K562 (cell line): ENCODE results near the gene RBM34. TPM values are rescaled to one million over a fixed set of nuclear protein-coding genes. Genes with fewer than 3 reads are reported as not detected.

Experiments
- ATAC-seq: fragments of 200-7000 bp; cut with Tn5 transposase; 3 replicates; pipeline ENCODE4 v1.9.1; 2020; ENCODE audit warnings: moderate library complexity
- BruUV-seq: library from RNA; stranded (reverse); fragments of 400-500 nt; replicated peaks from 2 replicates; lab custom pipeline; 2021; lab: Mats Ljungman, UMichigan
- CTCF ChIA-PET: fragments of 300-600 bp; formaldehyde crosslinking; extraction: SDS; loops from one replicate; lab custom pipeline; 2021; ENCODE audit warnings: low intra/inter-chr PET ratio; lab: Yijun Ruan, JAX
- POLR2A ChIA-PET: fragments of 300-600, 350-650 bp; sonication (Branson Sonifier 250); formaldehyde crosslinking; extraction: SDS; loops from one replicate; lab custom pipeline; 2021; ENCODE audit warnings: antibody characterized with exemption, inconsistent platforms; lab: Yijun Ruan, JAX
- DNase-seq, 4 experiments: peaks; one replicate each; pipeline versions ENCODE4 v3.0.0 to v3.0.0-alpha.2; 2011 to 2018; ENCODE audit warnings: low spot score in 3 of 4, mixed read lengths in 3 of 4; ENCODE audit errors: extremely low read depth in 1 of 4
- FAIRE-seq: peaks from 2 replicates; lab custom pipeline; 2011; peaks lifted over from hg19 to GRCh38; lab: Jason Lieb, UNC
- H2AFZ ChIP-seq: 2 replicates; pipeline ENCODE4 v1.6.0; 2011; ENCODE audit warnings: low read depth, low read length, control low read depth, inconsistent platforms
- H3K27ac ChIP-seq: fragments of 200-600 bp; 3 replicates; pipeline ENCODE4 v1.8.0; 2011; ENCODE audit warnings: low read depth, mild to moderate bottlenecking, control low read depth, inconsistent platforms, low read length, moderate library complexity, mixed read lengths; ENCODE audit errors: extremely low read depth
- H3K27me3 ChIP-seq, 2 experiments: fragments of 300-600 bp in 1 of 2; 2 replicates in 1 of 2; 3 replicates in 1 of 2; pipeline versions ENCODE4 v1.6.0 to v1.8.0; 2011; ENCODE audit warnings: inconsistent platforms in 2 of 2, low read length in 2 of 2, mild to moderate bottlenecking in 1 of 2, mixed read lengths in 1 of 2, moderate library complexity in 1 of 2; ENCODE audit not compliant: control insufficient read depth in 2 of 2, insufficient read depth in 2 of 2
- H3K36me3 ChIP-seq: fragments of 300-600 bp; 3 replicates; pipeline ENCODE4 v1.8.0; 2011; ENCODE audit warnings: mild to moderate bottlenecking, low read length, inconsistent platforms; ENCODE audit not compliant: control insufficient read depth, insufficient read depth
- H3K4me1 ChIP-seq, 2 experiments: fragments of 200-600 bp in 1 of 2; replicated peaks in 1 of 2; 2 replicates in 1 of 2; 3 replicates in 1 of 2; pipeline versions ENCODE4 v1.5.1 to v1.8.0; 2011; ENCODE audit warnings: inconsistent platforms in 2 of 2, low read length in 2 of 2, mild to moderate bottlenecking in 1 of 2, mixed read lengths in 1 of 2, moderate library complexity in 1 of 2; ENCODE audit not compliant: control insufficient read depth in 2 of 2, insufficient read depth in 2 of 2
- H3K4me2 ChIP-seq: 2 replicates; pipeline ENCODE4 v1.6.1; 2011; ENCODE audit warnings: low read length, control low read depth, inconsistent platforms, mixed read lengths; ENCODE audit not compliant: insufficient read depth
- H3K4me3 ChIP-seq: fragments of 200-600 bp; sonication (generic), shearing (Covaris generic); 2 replicates; pipeline ENCODE4 v1.5.1; 2016; ENCODE audit warnings: control low read depth, inconsistent platforms
- H3K79me2 ChIP-seq: fragments of 200-600 bp; 3 replicates; pipeline ENCODE4 v1.8.0; 2011; ENCODE audit warnings: low read length, inconsistent platforms; ENCODE audit not compliant: control insufficient read depth, insufficient read depth
- H3K9ac ChIP-seq, 2 experiments: 2 replicates each; pipeline versions ENCODE4 v1.6.0 to v1.6.1; 2011; ENCODE audit warnings: low read depth in 2 of 2, low read length in 2 of 2, control low read depth in 1 of 2, inconsistent platforms in 1 of 2, mild to moderate bottlenecking in 1 of 2, mixed read lengths in 1 of 2; ENCODE audit not compliant: insufficient read depth in 1 of 2
- H3K9me1 ChIP-seq: one replicate; pipeline ENCODE4 v1.6.0; 2011; ENCODE audit warnings: inconsistent platforms, mild to moderate bottlenecking, low read length, moderate library complexity; ENCODE audit not compliant: control insufficient read depth, insufficient read depth
- H3K9me3 ChIP-seq: replicated peaks from 2 replicates; pipeline ENCODE4 v1.5.1; 2011; ENCODE audit warnings: low read depth, low read length, inconsistent platforms; ENCODE audit not compliant: control insufficient read depth, insufficient read depth
- H4K20me1 ChIP-seq: replicated peaks from 2 replicates; pipeline ENCODE4 v1.6.1; 2011; ENCODE audit warnings: low read length, inconsistent platforms, mixed read lengths; ENCODE audit not compliant: control insufficient read depth, insufficient read depth
- BHLHE40 ChIP-seq: IDR thresholded peaks from 2 replicates; pipeline ENCODE4 v1.6.1; 2011; ENCODE audit warnings: low read length, improper control_type of control experiment
- GABPB2 ChIP-seq: fragments of 250-450 bp; sonication (Bioruptor Pico); conservative IDR thresholded peaks from 2 replicates; pipeline ENCODE4 v1.5.1; 2021; ENCODE audit warnings: mild to moderate bottlenecking
- GTF2E2 ChIP-seq: fragments of 200-800 bp; sonication (Bioruptor generic); IDR thresholded peaks from 2 replicates; pipeline ENCODE4 v1.6.1; 2016; ENCODE audit warnings: missing genetic modification characterization, missing compliant biosample characterization
- KAT8 ChIP-seq: fragments of 450-650 bp; IDR thresholded peaks from 2 replicates; pipeline ENCODE4 v1.6.1; 2016; ENCODE audit warnings: low read depth, mild to moderate bottlenecking
- KDM1A ChIP-seq, 2 experiments: fragments of 450-650 bp; IDR thresholded peaks; 2 replicates each; pipeline ENCODE4 v1.6.1; 2016; ENCODE audit warnings: mild to moderate bottlenecking in 2 of 2
- MAFF ChIP-seq: IDR thresholded peaks from 2 replicates; pipeline ENCODE4 v1.6.1; 2012; ENCODE audit warnings: low read length, improper control_type of control experiment
- POLR3A ChIP-seq: IDR thresholded peaks from 2 replicates; pipeline ENCODE4 v1.6.1; 2011; ENCODE audit warnings: borderline replicate concordance, mild to moderate bottlenecking, moderate library complexity; ENCODE audit not compliant: insufficient read length, insufficient read depth; ENCODE audit errors: extremely low read depth
- SAFB2 ChIP-seq: fragments of 200-400 bp; formaldehyde crosslinking; IDR thresholded peaks from 2 replicates; pipeline ENCODE4 v1.6.1; 2018; ENCODE audit warnings: borderline replicate concordance, low read length, low read depth, moderate library complexity; ENCODE audit not compliant: severe bottlenecking
- TBP ChIP-seq: optimal IDR thresholded peaks from 2 replicates; pipeline ENCODE3; 2011; ENCODE audit warnings: low read depth, low read length, improper control_type of control experiment
- XRCC4 ChIP-seq: IDR thresholded peaks from one replicate; pipeline ENCODE4 v1.6.1; 2011; ENCODE audit not compliant: insufficient read depth, insufficient read length; ENCODE audit errors: extremely low read depth
- ZEB2 ChIP-seq: fragments of 450-650 bp; IDR thresholded peaks from 2 replicates; pipeline ENCODE4 v1.6.1; 2016
- ZNF12 ChIP-seq: sonication (generic); formaldehyde crosslinking; IDR thresholded peaks from 2 replicates; pipeline ENCODE4 v1.4.0; 2020; ENCODE audit warnings: mild to moderate bottlenecking, missing genetic modification reagents
- ZNF282 ChIP-seq: sonication (generic); formaldehyde crosslinking; IDR thresholded peaks from 2 replicates; pipeline ENCODE4 v1.8.1; 2023; ENCODE audit warnings: missing genetic modification reagents
- ZNF324 ChIP-seq: fragments of 250-450 bp; sonication (Bioruptor Pico); IDR thresholded peaks from 2 replicates; pipeline ENCODE4 v1.4.0; 2020; ENCODE audit warnings: mild to moderate bottlenecking
- WGBS: fragments of 100-300 bp; shearing (Covaris generic); methylation state at CpG from one replicate; pipeline ENCODE4 v1.1.6; 2016; ENCODE audit warnings: low coverage, mixed read lengths; ENCODE audit not compliant: insufficient coverage; ENCODE audit errors: missing lambda C conversion rate; 5-methylcytosine and 5-hydroxymethylcytosine counted together
- in situ Hi-C: fragments of 300-500 bp; cut with MboI; formaldehyde crosslinking; loops from 4 replicates; pipeline ENCODE4 v1.15.0; 2018; ENCODE audit warnings: inconsistent platforms, mixed read lengths
- intact Hi-C: fragments of 100-400 bp; cut with micrococcal nuclease; formaldehyde crosslinking; loops from 2 replicates; pipeline ENCODE4 v1.14.2; 2022
- polyA plus RNA-seq, 8 experiments: library from polyadenylated mRNA; depleted of rRNA in 4 of 8; stranded (reverse) in 5 of 8; unstranded in 3 of 8; fragments of >200 nt; fragmentation: Nextera tagmentation in 2 of 8; fragmentation: Illumina TruSeq in 1 of 8; extraction: Ambion mirVana in 2 of 8; extraction: Trizol in 1 of 8; gene quantifications; 2 replicates each; pipeline versions ENCODE4 v1.2.1 to v1.2.3, GENCODE V29; 2011 to 2014; ENCODE audit warnings: inconsistent platforms in 1 of 8, missing spikeins in 1 of 8
- total RNA-seq, 7 experiments: library from RNA; depleted of rRNA in 6 of 7; stranded (reverse); fragments of >200 nt in 6 of 7; fragmentation: Illumina TruSeq in 2 of 7; extraction: Trizol in 2 of 7; gene quantifications; 2 replicates each; pipeline versions ENCODE4 v1.2.1 to v1.2.3, GENCODE V29; 2011 to 2021; ENCODE audit warnings: low replicate concordance in 1 of 7
- TF ChIP-seq, protein P1 (sequence below): fragments of 250-450 bp; sonication (Bioruptor Pico); IDR thresholded peaks from 2 replicates; pipeline ENCODE4 v1.8.0; 2021; ENCODE audit warnings: borderline replicate concordance, mild to moderate bottlenecking, moderate library complexity; ENCODE audit not compliant: poor library complexity, severe bottlenecking
- TF ChIP-seq, protein P2 (sequence below): fragments of 450-650 bp; IDR thresholded peaks from one replicate; pipeline ENCODE4 v1.6.1; 2018; ENCODE audit warnings: mild to moderate bottlenecking, moderate library complexity; ENCODE audit not compliant: partially characterized antibody
- TF ChIP-seq, protein P3 (sequence below): fragments of 250-450 bp; sonication (Bioruptor Pico); IDR thresholded peaks from 2 replicates; pipeline ENCODE4 v1.5.0; 2021

RBM34 gene
- total and polyA plus RNA-seq, 9 of the 15 experiments (the other 6 are each of a cell fraction or from before 2014, with no cell fraction given) = 64.0 to 178 (median 124) TPM

DNA sequence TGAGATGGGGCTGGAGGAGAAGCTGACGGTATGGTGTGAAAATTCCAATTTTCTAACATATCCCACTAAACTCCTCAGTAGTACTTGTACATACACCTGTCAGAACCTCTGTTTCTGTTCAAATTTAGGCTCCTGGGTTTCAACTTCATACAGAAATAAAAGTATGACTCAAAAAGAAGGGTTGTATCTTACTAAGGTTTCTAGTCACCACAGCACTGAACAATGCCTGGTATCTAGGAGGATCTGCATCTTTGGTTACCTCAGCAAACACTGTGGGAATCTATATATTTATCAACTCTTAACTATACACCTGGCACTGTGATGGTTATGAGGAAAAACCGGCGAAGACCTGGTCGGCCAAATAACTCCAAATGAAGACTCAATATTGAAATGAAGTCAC, 13.8 kb downstream of the RBM34 start (continued):
- no peak for TF ChIP-seq KDM1A (IDR thresholded peaks at IDR 0.05)
- TF ChIP-seq MAFF = no peak
- TF ChIP-seq, protein P1, sequence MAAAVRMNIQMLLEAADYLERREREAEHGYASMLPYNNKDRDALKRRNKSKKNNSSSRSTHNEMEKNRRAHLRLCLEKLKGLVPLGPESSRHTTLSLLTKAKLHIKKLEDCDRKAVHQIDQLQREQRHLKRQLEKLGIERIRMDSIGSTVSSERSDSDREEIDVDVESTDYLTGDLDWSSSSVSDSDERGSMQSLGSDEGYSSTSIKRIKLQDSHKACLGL (CRISPR knock-in tag) = no peak
- no peak for TF ChIP-seq BHLHE40
- TF ChIP-seq KAT8 = no peak
- TF ChIP-seq, protein P2, sequence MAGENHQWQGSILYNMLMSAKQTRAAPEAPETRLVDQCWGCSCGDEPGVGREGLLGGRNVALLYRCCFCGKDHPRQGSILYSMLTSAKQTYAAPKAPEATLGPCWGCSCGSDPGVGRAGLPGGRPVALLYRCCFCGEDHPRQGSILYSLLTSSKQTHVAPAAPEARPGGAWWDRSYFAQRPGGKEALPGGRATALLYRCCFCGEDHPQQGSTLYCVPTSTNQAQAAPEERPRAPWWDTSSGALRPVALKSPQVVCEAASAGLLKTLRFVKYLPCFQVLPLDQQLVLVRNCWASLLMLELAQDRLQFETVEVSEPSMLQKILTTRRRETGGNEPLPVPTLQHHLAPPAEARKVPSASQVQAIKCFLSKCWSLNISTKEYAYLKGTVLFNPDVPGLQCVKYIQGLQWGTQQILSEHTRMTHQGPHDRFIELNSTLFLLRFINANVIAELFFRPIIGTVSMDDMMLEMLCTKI = no peak

DNA sequence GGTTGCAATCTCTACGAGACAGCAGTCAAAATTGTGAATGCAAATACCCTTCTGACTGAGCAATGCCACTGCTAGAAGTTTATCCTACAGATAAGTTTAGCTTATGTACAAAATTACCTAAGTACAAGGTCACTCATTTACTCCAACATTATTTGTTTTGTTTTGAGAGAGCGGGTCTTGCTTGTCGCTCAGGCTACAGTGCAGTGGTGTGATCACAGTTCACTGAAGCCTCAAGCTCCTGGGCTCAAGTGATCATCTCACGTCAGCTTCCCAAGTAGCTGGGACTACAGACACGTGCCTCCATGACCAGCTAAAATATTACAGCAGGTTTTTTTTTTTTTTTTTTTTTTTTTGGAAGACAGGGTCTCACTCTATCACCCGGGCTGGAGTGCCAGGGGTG, 15.4 kb downstream of the RBM34 start:
- H3K9me3 ChIP-seq = 0 out of 2 replicates have a peak, but pooled peaks cover 2% of the 10 kb centered on the region
- no peak overlapping the region for H3K27ac ChIP-seq
- intact Hi-C loops = no loop called here
- no peaks in the 10 kb centered on the region for H3K9me1 ChIP-seq
- no peaks in the 10 kb centered on the region; the same call in 1 of the 2 replicates for H4K20me1 ChIP-seq
- ATAC-seq = no peak
- in situ Hi-C loops = no loop called here
- peaks cover 86% of the 10 kb centered on the region for H3K36me3 ChIP-seq
- no peak overlapping the region for H3K9ac ChIP-seq
- H3K4me1 ChIP-seq = no peaks in the 10 kb centered on the region
- WGBS = 96% methylated on average over 5 of the region's 6 CpGs
- no peak for TF ChIP-seq XRCC4
- no peak for TF ChIP-seq TBP
- no peak for TF ChIP-seq GTF2E2
- no peak for TF ChIP-seq ZNF282
- no peak for TF ChIP-seq SAFB2
- TF ChIP-seq, protein P3, sequence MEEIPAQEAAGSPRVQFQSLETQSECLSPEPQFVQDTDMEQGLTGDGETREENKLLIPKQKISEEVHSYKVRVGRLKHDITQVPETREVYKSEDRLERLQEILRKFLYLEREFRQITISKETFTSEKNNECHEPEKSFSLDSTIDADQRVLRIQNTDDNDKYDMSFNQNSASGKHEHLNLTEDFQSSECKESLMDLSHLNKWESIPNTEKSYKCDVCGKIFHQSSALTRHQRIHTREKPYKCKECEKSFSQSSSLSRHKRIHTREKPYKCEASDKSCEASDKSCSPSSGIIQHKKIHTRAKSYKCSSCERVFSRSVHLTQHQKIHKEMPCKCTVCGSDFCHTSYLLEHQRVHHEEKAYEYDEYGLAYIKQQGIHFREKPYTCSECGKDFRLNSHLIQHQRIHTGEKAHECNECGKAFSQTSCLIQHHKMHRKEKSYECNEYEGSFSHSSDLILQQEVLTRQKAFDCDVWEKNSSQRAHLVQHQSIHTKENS (CRISPR knock-in tag) = no peak
- TF ChIP-seq ZNF12 (CRISPR knock-in tag) = no peak
- no peak for TF ChIP-seq ZNF324
- TF ChIP-seq POLR3A = no peak
- TF ChIP-seq ZEB2 = no peak
- TF ChIP-seq GABPB2 (CRISPR knock-in tag) = no peak
- TF ChIP-seq, all 486 proteins: peak for 0
- no peak overlapping the region for H2AFZ ChIP-seq
- POLR2A ChIA-PET = interaction anchor here (0.9 to 2.5 kb wide), 4 partner anchors 9 to 19 kb away, joined by 3 to 7 read pairs (median 4); no protein-coding TSS in a partner anchor
- BruUV-seq = no TSS peak
- CTCF ChIA-PET = no interaction called here
- H3K79me2 ChIP-seq = peaks cover 10% of the 10 kb centered on the region; the same call in 2 of the 3 replicates
- DNase-seq (no peak), FAIRE-seq (no peak)
- no peak overlapping the region for H3K4me3 ChIP-seq
- no peaks in the 10 kb centered on the region for H3K27me3 ChIP-seq
- H3K4me2 ChIP-seq = no peak overlapping the region
